SK-N-SH (cell line): ENCODE results near the gene PRF1. TPM values are rescaled to one million over a fixed set of nuclear protein-coding genes. Genes with fewer than 3 reads are reported as not detected.
"Not testable (repeated sequence)": the region's sequence is repeated elsewhere in the genome, so short reads cannot be mapped to it uniquely, and the experiment has no call there.

Experiments
- CTCF ChIA-PET: fragments of 300-600, 350-600 bp; formaldehyde crosslinking; extraction: SDS; loops from one replicate; lab custom pipeline; 2021; lab: Yijun Ruan, JAX
- POLR2A ChIA-PET: fragments of 350-600 bp; sonication (Branson Sonifier 250); formaldehyde crosslinking; extraction: SDS; loops from one replicate; lab custom pipeline; 2020; ENCODE audit warnings: antibody characterized with exemption, inconsistent platforms; lab: Yijun Ruan, JAX
- DNase-seq: peaks from one replicate; pipeline ENCODE4 v3.0.0; 2012
- H2AFZ ChIP-seq: fragments of 200-600 bp; sonication (generic); 2 replicates; pipeline ENCODE4 v1.8.1; 2016; ENCODE audit warnings: antibody characterized with exemption, mild to moderate bottlenecking, low read depth
- H3F3A ChIP-seq: fragments of 200-600 bp; sonication (generic); replicated peaks from 2 replicates; pipeline ENCODE3; 2016; ENCODE audit warnings: antibody characterized with exemption, mild to moderate bottlenecking; ENCODE audit not compliant: insufficient read depth
- H3K27ac ChIP-seq, 2 experiments: fragments of 200-500 bp in 1 of 2; fragments of 200-600 bp in 1 of 2; sonication (Bioruptor generic) in 1 of 2; sonication (generic), shearing (Covaris generic) in 1 of 2; 2 replicates each; pipeline versions ENCODE4 v1.5.1 to v1.6.1; 2014 to 2016; ENCODE audit warnings: low read depth in 2 of 2, inconsistent platforms in 1 of 2, low read length in 1 of 2, mild to moderate bottlenecking in 1 of 2, mixed read lengths in 1 of 2
- H3K27me3 ChIP-seq: fragments of 200-600 bp; sonication (generic), shearing (Covaris generic); 2 replicates; pipeline ENCODE4 v1.6.1; 2016; ENCODE audit warnings: mixed run types; ENCODE audit not compliant: insufficient read depth
- H3K36me3 ChIP-seq, 2 experiments: fragments of 200-500 bp in 1 of 2; fragments of 200-600 bp in 1 of 2; sonication (Bioruptor generic) in 1 of 2; sonication (generic) in 1 of 2; replicated peaks in 1 of 2; 2 replicates each; pipeline versions ENCODE3 to v1.5.1; 2014 to 2016; ENCODE audit warnings: low read length in 1 of 2, mild to moderate bottlenecking in 1 of 2; ENCODE audit not compliant: insufficient read depth in 2 of 2, control insufficient read depth in 1 of 2
- H3K4me1 ChIP-seq, 2 experiments: fragments of 200-500 bp in 1 of 2; fragments of 200-600 bp in 1 of 2; sonication (Bioruptor generic) in 1 of 2; sonication (generic), shearing (Covaris generic) in 1 of 2; 2 replicates each; pipeline versions ENCODE4 v1.5.1 to v1.6.1; 2014 to 2016; ENCODE audit warnings: low read depth in 1 of 2, low read length in 1 of 2, mixed run types in 1 of 2; ENCODE audit not compliant: insufficient read depth in 2 of 2, control insufficient read depth in 1 of 2
- H3K4me2 ChIP-seq: fragments of 200-600 bp; sonication (generic), shearing (Covaris generic); 2 replicates; pipeline ENCODE4 v1.6.1; 2017; ENCODE audit warnings: mixed run types
- H3K4me3 ChIP-seq, 2 experiments: fragments of 200-500 bp in 1 of 2; fragments of 200-600 bp in 1 of 2; sonication (Bioruptor generic) in 1 of 2; sonication (generic), shearing (Covaris generic) in 1 of 2; 2 replicates each; pipeline versions ENCODE4 v1.5.1 to v1.8.1; 2014 to 2016; ENCODE audit warnings: low read depth in 2 of 2, inconsistent platforms in 1 of 2, low read length in 1 of 2, mild to moderate bottlenecking in 1 of 2, mixed read lengths in 1 of 2, moderate library complexity in 1 of 2
- H3K79me2 ChIP-seq: fragments of 200-600 bp; sonication (generic); 2 replicates; pipeline ENCODE4 v1.8.1; 2017; ENCODE audit warnings: mild to moderate bottlenecking; ENCODE audit not compliant: insufficient read depth
- H3K9ac ChIP-seq: fragments of 200-600 bp; sonication (generic); 2 replicates; pipeline ENCODE4 v1.6.1; 2017; ENCODE audit warnings: mixed run types
- H3K9me2 ChIP-seq: fragments of 200-600 bp; sonication (generic); 2 replicates; pipeline ENCODE4 v1.6.1; 2017; ENCODE audit warnings: mixed run types
- H3K9me3 ChIP-seq: fragments of 200-600 bp; sonication (generic); 2 replicates; pipeline ENCODE4 v1.6.1; 2017; ENCODE audit warnings: mixed run types, mild to moderate bottlenecking, moderate library complexity
- H4K20me1 ChIP-seq: fragments of 200-600 bp; sonication (generic); 2 replicates; pipeline ENCODE4 v1.6.1; 2017; ENCODE audit warnings: mild to moderate bottlenecking, mixed run types; ENCODE audit not compliant: insufficient read depth
- EZH2phosphoT487 ChIP-seq: fragments of 200-600 bp; sonication (generic); IDR thresholded peaks from 2 replicates; pipeline ENCODE4 v1.6.1; 2017; ENCODE audit warnings: low read depth, mixed run types, mild to moderate bottlenecking, antibody characterized with exemption, moderate library complexity, borderline replicate concordance
- FOSL2 ChIP-seq: IDR thresholded peaks from 2 replicates; pipeline ENCODE4 v1.4.0; 2012; ENCODE audit warnings: low read depth, mild to moderate bottlenecking, moderate library complexity, borderline replicate concordance
- JUND ChIP-seq: IDR thresholded peaks from 2 replicates; pipeline ENCODE4 v1.4.0; 2012
- MEF2A ChIP-seq: IDR thresholded peaks from 2 replicates; pipeline ENCODE4 v1.4.0; 2012; ENCODE audit warnings: low read depth, borderline replicate concordance
- NRF1 ChIP-seq: IDR thresholded peaks from 2 replicates; pipeline ENCODE4 v1.6.1; 2012; ENCODE audit warnings: low read depth, mild to moderate bottlenecking, low read length
- RCOR1 ChIP-seq: fragments of 150-350 bp; IDR thresholded peaks from 2 replicates; pipeline ENCODE4 v1.6.1; 2017; ENCODE audit warnings: antibody characterized with exemption, low read length
- SMC3 ChIP-seq: IDR thresholded peaks from 2 replicates; pipeline ENCODE4 v1.6.1; 2012; ENCODE audit warnings: low read depth, low read length, improper control_type of control experiment
- WGBS: methylation state at CpG from one replicate; pipeline ENCODE4 v1.1.6; 2017; ENCODE audit warnings: low lambda C conversion rate; 5-methylcytosine and 5-hydroxymethylcytosine counted together
- polyA plus RNA-seq, 3 experiments: library from polyadenylated mRNA; depleted of rRNA; stranded (reverse); fragments of >200 nt; gene quantifications; 2 replicates each; pipeline ENCODE4 v1.2.3, GENCODE V29; 2012
- TF ChIP-seq, protein P1 (sequence below): fragments of 150-350 bp; IDR thresholded peaks from 2 replicates; pipeline ENCODE4 v1.6.1; 2016; ENCODE audit warnings: mild to moderate bottlenecking, low read depth, low read length

PRF1 gene
- polyA plus RNA-seq, 1 of the 3 experiments (the other 2 are of a cell fraction) = not detected

DNA sequence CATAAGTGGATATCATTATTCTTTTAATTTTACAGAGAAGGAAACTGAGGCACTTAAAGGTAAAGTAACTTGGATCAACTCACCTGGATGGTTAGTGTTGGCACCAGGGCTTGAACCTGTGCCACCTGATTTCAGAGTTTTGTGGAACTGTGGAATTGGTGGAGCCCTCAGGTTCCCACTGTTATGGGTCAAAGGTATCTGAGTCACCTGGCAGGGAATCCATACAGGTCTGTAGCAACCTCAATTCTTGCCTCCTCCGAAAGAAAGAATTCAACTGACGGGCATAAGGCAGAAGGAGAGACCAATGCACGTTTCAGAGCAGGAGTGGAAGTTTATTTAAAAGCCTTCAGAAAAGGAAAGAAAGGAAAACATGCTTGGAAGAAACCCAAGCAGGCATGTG, 44.5 kb upstream of the PRF1 start:
- H3K4me2 ChIP-seq = no peak overlapping the region
- TF ChIP-seq JUND (no peak), NRF1 (no peak), RCOR1 (no peak), EZH2phosphoT487 (no peak), SMC3 (no peak), MEF2A (no peak), FOSL2 (no peak)
- TF ChIP-seq, protein P1, sequence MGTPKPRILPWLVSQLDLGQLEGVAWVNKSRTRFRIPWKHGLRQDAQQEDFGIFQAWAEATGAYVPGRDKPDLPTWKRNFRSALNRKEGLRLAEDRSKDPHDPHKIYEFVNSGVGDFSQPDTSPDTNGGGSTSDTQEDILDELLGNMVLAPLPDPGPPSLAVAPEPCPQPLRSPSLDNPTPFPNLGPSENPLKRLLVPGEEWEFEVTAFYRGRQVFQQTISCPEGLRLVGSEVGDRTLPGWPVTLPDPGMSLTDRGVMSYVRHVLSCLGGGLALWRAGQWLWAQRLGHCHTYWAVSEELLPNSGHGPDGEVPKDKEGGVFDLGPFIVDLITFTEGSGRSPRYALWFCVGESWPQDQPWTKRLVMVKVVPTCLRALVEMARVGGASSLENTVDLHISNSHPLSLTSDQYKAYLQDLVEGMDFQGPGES = no peak
- TF ChIP-seq, all 33 proteins: peak for 0
- H3F3A ChIP-seq = no peaks in the 10 kb centered on the region
- peaks cover 5% of the 10 kb centered on the region; the same call in 1 of the 2 replicates for H3K27me3 ChIP-seq
- H3K36me3 ChIP-seq = no peaks in the 10 kb centered on the region
- no peaks in the 10 kb centered on the region for H3K79me2 ChIP-seq
- no peaks in the 10 kb centered on the region for H4K20me1 ChIP-seq
- no peak overlapping the region for H3K27ac ChIP-seq
- ChIA-PET POLR2A (no interaction called here), CTCF (no interaction called here)
- H3K4me3 ChIP-seq = no peak overlapping the region
- DNase-seq = no peak
- no peak overlapping the region for H2AFZ ChIP-seq
- WGBS = 66% methylated on average over 2 of the region's 3 CpGs
- H3K9me2 ChIP-seq = no peaks in the 10 kb centered on the region
- no peaks in the 10 kb centered on the region for H3K9me3 ChIP-seq
- no peaks in the 10 kb centered on the region for H3K4me1 ChIP-seq
- no peak overlapping the region for H3K9ac ChIP-seq

DNA sequence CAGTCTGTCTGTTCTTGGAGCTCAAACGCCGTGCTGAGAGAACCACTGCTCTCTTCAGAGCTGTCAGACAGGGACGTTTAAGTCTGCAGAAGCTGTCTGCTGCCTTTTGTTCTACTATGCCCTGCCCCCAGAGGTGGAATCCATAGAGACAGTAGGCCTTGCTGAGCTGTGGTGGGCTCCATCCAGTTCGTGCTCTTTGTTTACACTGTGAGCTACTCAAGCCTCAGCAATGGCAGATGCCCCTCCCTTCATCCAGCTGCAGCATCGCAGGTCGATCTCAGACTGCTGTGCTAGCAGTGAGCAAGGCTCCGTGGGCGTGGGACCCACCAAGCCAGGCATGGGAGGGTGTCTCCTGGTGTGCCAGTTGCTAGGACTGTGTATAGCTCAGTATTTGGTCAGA, 42.4 kb upstream of the PRF1 start:
- H3K9ac ChIP-seq, H3K27me3 ChIP-seq, H3K4me1 ChIP-seq, H3K9me3 ChIP-seq, H2AFZ ChIP-seq, POLR2A ChIA-PET, H3F3A ChIP-seq, H3K27ac ChIP-seq, CTCF ChIA-PET, H4K20me1 ChIP-seq, H3K9me2 ChIP-seq, H3K79me2 ChIP-seq, DNase-seq, H3K4me3 ChIP-seq, H3K36me3 ChIP-seq, H3K4me2 ChIP-seq: not testable (repeated sequence)
- WGBS = 57% methylated on average over 5 of the region's 8 CpGs

DNA sequence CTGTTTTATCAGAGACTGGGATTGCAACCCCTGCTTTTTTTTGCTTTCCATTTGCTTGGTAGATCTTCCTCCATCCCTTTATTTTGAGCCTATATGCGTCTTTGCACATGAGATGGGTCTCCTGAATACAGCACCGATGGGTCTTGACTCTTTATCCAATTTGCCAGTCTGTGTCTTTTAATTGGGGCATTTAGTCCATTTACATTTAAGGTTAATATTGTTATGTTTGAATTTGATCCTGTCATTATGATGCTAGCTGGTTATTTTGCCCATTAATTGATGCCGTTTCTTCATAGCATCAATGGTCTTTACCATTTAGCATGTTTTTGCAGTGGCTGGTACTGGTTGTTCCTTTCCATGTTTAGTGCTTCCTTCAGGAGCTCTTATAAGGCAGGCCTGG, 40.7 kb upstream of the PRF1 start:
- H3K9ac ChIP-seq, H3K79me2 ChIP-seq, H3K27ac ChIP-seq, H3K9me2 ChIP-seq, H3F3A ChIP-seq, H3K4me3 ChIP-seq, H2AFZ ChIP-seq, H3K4me2 ChIP-seq, H3K9me3 ChIP-seq, H3K27me3 ChIP-seq, CTCF ChIA-PET, H4K20me1 ChIP-seq, DNase-seq, H3K36me3 ChIP-seq, H3K4me1 ChIP-seq, POLR2A ChIA-PET: not testable (repeated sequence)
- 45% methylated on average over 3 of the region's 3 CpGs for WGBS

DNA sequence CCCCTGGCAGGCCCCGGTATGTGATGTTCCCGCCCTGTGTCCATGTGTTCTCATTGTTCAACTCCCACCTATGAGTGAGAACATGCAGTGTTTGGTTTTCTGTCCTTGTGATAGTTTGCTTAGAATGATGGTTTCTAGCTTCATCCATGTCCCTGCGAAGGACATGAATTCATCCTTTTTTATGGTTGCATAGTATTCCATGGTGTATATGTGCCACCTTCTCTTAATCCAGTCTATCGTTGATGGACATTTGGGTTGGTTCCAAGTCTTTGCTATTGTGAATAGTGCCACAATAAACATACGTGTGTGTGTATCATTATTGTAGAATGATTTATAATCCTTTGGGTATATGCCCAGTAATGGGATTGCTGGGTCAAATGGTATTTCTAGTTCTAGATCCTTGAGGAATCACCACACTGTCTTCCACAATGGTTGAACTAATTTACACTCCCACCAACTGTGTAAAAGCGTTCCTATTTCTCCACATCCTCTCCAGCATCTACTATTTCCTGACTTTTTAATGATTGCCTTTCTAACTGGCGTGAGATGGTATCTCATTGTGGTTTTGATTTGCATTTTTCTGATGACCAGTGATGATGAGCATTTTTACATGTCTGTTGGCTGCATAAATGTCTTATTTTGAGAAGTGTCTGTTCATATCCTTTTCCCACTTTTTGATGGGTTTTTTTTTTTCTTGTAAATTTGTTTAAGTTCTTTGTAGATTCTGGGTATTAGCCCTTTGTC, 37.3 kb upstream of the PRF1 start:
- 51% methylated on average over 7 of the region's 7 CpGs for WGBS
- H3K4me1 ChIP-seq, H3F3A ChIP-seq, H3K9me2 ChIP-seq, CTCF ChIA-PET, POLR2A ChIA-PET, H3K27me3 ChIP-seq, DNase-seq, H3K4me3 ChIP-seq, H3K27ac ChIP-seq, H4K20me1 ChIP-seq, H3K36me3 ChIP-seq, H3K4me2 ChIP-seq, H3K79me2 ChIP-seq, H2AFZ ChIP-seq, H3K9me3 ChIP-seq, H3K9ac ChIP-seq: not testable (repeated sequence)

DNA sequence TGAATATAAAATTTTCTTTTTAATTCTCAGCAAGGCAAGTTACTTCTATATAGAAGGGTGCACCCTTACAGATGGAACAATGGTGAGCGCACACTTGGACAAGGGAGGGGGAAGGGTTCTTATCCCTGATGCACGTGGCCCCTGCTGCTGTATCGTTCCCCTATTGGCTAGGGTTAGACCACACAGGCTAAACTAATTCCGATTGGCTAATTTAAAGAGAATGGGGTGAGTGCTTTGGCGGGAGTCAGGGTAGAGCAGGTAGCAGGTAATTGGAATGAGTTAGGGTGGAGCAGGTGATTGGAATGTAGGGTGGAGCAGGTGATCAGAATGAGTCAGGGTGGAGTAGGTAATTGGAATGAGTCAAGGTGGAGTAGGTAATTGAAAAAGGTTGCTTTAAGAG, 32.0 kb upstream of the PRF1 start:
- POLR2A ChIA-PET, H3K27ac ChIP-seq, H3K27me3 ChIP-seq, DNase-seq, H4K20me1 ChIP-seq, H3K4me1 ChIP-seq, H3K9me3 ChIP-seq, H3K9ac ChIP-seq, H3K79me2 ChIP-seq, H3K4me3 ChIP-seq, H3K36me3 ChIP-seq, CTCF ChIA-PET, H2AFZ ChIP-seq, H3F3A ChIP-seq, H3K9me2 ChIP-seq, H3K4me2 ChIP-seq: not testable (repeated sequence)
- WGBS = 79% methylated on average over 5 of the region's 5 CpGs
